GM21381 (cell line): ENCODE data around the gene RNF141.

Experiments used
- ATAC-seq: cut with Tn5 transposase; IDR thresholded peaks from one replicate; pipeline ENCODE4 v1.9.1; 2021; ENCODE audit warnings: mild to moderate bottlenecking, moderate library complexity; ENCODE audit not compliant: unreplicated experiment

RNF141 gene

DNA sequence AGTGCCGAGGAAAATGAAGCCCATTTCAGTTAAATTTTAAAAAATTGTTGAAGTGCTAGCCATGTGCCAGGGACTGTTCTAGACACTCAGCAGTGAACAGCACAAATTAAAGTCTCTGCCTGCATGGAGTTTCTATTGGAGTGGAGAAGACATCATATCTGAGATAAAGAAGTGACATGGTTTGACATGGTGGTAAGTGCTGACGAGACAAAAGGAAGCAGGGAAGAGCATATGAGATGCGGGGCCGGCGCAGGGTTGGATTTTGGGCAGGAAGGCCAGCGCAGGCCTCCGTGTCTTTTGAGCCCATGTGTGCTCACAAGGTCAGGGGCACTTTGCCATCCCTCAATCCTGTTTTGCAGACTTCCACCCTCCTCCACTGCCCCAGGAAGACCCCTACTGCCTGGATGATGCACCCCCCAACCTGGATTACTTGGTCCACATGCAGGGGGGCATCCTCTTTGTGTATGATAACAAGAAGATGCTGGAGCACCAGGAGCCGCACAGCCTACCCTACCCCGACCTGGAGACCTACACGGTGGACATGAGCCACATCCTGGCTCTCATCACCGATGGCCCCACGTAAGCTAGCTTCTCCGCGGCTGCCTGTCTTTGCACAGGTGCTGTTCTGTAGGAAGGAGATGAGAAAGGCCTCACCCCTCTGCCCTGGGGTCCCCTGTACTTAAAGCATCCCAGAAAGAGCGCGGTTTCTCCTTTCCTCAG is 56.4 kb downstream of the RNF141 start:
- no peak for ATAC-seq

DNA sequence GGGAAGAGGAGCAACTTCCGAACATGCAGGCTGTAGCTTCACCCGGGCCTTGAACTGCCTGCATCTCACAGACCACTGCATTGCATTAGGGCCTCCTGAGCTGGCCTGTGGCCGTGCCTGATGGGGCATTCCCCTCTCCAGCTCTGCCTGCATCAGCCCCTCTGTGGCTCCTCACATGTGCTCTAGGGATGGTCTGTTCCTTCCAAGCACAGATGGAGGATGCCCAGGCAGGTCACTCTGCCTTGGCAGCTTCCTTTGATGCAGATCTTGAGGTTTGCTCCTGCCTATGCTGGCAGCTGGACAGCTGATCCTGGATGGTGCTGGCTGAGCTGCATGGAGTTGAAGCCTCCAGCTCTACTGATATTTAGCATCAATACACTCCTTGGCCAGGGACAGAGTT is 57.4 kb downstream of the RNF141 start:
- ATAC-seq = no peak

DNA sequence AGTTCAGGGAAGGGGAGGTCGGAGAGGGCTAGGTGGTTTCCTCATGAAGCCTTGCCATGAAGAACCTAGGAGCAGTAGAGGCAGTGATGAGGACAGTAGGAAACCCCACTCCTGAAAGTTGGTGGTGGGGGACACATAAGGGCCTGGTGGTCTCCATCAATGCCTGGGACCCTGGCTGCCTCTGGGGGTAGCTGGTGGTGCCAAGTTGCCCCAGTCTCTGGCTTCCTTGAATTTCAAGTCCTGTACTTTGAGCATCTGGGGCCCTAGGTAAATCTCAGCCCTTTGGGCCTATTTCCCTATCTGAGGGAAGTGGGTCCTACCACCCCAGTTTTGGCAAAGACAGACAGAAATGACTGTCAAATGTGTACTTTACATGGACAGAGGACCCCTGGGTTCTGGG is 57.8 kb downstream of the RNF141 start:
- no peak for ATAC-seq

DNA sequence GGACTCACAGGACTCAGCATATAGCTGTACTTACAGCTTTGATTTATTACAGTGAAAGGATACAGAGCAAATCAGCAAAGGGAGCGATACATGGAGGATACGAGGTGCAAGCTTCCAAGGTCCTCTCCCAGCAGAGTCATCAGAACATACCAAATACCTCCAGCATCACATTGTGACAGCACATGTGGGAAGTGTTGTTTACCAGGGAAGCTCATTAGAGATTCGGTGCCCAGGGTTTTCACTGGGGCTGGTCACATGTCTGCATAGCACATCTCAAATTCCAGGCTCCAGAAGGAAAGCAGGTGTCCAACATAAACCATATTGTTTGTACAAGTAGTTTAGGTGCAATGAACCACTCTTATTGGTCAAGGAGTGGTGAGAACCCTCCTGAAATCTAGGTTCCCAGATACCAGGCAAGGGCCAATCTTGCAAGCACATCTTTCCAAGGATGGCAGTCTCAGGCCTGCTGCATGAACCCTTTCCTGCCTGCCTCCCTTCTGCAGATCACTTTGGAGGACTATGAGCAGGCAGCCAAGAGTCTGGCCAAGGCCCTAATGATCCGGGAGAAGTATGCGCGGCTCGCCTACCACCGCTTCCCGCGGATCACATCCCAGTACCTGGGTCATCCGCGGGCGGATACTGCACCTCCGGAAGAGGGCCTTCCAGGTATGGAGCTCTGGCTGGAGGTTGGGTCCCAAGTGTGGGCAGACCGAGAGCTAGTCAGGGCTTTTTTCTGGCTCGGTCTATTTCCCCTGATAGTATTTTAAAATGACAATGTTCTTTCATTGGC is 59.2 kb downstream of the RNF141 start:
- ATAC-seq = no peak

DNA sequence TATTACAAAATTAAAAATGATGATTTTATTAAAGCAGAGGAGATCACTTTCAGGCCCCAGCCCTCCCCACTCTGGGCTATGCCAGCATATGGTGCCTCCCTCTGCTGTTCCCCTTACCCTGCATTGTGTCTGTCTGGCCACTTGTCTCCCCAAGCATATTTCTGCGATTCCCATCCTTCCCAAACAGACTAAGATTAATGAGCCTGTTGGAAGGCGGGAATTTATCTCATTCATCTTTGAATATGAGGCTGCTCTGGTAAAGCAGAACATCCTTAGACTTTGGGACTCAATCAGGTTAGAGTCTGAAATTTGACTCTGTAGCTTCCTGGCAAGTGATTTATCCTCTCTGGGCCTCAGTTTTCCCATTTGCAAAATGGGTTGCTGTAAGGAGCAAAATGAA is 60.2 kb downstream of the RNF141 start:
- ATAC-seq = no peak

DNA sequence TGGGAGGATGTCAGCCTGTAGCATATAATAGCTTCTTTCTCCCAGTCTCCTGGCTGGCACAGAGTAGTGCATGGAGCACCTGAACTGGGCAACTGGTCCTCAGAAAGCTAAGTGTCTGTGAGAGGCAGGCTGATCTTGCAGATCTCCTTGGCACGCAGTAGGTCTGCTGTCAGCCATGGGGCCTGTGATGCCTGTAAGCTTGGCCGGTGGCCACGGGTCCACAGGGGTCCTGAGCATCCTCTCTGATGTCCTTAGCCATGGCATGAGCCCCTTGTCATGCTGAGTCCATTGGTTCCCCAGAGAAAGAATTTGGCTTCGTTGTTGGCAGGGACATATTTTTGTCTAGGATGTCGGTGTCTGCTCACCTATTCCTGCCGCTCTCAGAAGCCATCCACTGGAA is 61.0 kb downstream of the RNF141 start:
- no peak for ATAC-seq

DNA sequence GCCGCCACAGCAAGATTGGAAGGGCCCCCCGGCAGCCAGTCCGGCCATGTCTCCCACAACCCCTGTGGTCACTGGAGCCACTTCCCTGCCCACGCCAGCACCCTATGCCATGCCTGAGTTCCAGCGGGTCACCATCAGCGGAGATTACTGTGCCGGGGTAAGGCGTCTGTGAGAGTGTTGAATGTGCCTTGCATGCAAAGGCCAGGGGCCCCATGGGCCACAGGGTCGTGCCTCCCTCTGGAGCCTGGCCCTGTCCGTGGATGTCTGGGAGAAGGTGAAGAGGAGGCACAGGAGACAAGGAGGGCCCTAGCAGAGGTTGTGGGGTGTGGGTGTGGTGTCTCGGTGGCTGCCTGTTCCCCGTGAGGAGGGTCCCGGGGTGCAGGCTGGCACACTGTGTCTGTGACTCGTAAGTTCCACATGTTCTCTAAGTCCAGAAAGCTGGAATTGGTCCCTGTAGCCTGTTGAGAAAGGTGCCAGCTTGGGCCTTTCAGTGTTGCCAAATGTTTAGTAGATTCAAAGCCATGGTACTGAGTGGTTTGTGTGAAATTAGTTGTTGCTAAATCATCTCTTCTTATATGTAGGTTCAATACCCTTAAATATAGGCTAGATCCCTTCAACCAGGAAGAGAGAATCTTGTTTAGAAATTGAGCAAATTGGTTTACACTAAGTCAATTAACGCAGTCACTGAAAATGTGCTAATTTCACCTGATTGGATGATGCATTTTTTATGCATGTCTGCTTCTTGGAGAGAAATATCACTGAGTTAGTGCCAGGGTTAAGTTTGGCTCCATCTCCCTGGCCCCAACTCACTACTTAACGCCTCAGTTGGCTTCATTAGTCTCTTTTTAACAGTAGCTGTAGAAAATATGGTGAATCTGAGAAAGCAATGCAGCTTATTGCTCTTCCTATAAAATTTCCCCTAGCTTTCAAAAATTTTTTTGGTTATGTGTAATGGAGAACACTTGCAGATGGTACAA is 62.1 kb downstream of the RNF141 start:
- no peak for ATAC-seq

DNA sequence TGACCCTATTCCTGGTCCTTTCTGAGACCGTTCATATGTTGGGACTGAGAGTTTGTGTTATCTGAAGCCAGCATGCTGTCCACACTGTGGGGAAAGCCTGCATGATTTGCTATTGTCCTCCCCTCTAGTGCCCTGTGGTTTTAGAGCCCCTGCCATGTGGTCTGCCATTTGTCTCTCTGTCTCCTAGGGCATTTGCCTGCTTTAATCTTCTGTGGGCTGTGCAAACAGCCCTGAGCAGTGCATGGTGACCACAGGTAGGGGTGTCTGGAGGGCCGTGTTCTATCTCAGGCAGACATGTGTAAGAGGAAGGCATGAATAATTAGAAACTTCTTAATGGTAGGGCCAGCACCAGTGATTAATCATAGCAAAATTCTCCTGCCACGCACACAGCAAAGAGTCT is 62.9 kb downstream of the RNF141 start:
- ATAC-seq = no peak

DNA sequence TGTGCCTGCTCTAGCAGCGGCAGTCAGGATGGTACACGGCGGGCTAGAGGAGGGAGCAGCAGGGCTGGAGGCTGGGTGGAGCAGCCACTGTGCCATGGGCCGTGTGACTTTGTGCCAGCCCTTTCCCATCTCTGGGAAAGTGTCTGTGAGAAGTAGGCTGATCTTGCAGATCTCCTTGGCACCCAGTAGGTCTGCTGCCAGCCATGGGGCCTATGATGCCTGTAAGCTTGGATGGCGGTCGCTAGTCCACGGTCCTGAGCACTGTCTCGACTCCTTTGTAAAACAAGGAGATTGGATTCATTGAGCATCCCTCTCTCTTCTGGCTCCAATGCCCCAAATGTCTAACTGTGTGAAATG is 63.3 kb downstream of the RNF141 start:
- ATAC-seq = no peak

DNA sequence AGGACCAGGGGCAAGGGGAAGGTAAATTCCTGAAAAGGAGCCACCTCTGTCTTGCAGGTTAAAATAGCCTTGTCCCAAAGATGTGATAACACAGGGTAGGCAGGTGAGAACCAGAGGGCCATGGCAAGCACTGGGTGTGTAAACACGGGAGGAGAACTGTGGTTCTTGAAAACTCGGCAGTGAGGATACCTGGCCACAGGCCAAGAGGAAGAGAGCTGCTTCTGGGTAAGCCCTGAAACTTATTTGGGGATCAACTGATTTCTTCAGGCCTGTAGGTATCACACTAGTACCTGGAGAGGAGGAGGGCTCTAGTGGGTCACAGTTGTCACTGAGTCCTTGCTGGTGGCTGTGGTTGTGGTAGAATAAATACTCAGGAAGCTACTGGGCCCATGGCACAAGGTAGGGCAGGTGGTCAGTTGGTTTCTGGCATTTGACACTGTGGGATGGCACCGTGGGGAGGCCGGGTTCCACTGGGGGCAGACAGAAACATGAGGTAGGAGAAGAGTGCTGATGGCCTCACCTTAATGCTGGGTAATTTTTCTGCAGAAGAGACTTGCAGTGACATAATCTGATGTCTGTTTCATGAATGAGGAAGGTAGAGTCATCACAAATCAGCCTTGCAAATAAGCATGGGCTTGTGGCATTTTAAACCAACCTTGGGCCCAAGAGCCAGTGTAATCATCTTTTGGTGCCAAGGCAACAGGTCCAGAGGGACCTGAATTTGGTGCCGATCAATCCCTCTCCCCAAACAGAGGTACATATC is 63.9 kb downstream of the RNF141 start:
- no peak for ATAC-seq

DNA sequence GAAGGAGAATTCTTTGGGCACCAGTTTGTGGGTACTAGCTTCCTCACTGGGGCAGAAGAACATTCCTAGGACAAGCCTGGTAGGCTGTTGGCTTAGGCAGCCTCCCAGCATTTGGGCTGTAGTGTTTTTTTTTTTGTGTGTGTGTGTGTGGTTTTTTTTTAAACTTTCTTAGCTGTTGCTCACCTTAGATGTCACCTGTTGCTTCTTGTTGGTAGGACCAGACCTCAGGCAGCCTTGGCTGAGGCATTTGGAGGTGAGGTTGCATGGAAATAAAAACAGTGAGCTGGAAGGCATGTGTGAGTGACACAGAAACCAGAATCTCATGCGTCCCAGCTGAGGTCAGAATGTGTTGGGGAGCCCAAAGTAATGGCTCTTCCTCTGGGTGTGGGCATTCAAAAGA is 64.6 kb downstream of the RNF141 start:
- ATAC-seq = no peak

DNA sequence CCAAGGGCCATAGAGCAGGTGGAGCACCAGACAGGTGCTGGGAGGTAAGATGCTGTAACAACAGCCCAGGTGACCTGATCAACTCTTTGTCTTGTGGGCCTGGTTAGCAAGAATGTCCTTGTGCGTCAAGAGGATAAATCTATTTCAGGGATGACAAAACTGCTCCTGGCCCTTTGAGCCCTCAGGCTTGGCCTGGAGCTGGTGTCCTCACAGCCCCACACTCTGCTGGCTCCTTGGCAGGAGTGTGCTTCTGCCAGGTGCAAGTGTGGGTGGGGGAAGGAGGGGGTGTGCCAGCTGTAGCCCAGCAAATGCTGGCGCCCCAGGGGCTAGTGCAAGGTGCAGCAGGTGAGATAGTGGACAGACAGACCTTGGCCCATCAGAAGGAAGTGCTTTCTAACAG is 66.4 kb downstream of the RNF141 start:
- no peak for ATAC-seq

DNA sequence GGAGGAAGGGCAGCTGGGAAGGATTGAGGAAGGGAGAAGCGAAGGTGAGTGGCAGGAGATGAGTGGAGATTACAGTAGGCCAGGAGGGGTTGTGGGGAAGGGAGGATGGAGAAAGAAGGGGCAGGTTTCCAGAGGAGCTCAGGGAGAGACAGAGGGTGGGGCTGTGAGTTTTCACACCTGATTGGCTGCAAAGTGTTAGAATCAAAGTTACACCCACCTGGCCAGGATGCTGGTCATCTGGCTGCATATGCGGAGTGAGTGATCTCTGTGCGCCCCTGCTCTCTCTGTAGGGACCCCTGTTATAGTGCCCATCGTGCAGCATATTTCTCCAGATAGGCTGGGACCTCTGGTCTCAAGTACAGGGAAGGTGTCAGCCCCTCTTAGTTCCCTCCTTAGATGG is 67.6 kb downstream of the RNF141 start:
- no peak for ATAC-seq

DNA sequence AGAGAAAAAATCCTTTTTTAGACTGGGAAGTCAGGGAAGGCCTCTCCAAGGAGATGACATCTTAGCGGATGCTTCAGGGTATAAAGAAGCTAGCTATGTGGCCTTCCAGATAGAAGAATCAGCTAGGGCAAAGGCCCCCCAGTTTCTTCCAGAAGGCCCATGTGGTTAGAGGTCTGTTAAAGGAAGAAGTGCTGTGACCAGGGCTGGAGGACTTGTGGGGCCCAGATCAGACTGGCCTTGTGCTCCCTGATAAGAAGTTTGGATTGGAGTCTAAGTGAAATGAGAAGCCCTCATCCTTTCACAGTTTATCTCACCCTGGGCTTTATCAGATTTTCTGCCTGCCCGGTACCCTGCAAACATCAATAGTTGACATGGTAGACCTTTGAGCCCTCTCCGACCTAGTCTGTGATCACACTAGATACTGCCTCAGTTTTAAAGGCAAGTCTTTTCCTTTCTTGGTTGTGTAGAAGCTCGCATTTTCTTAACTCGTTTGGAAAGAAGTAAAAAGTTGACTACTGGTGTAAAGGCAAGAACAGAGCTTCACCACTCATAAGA is 78.2 kb downstream of the RNF141 start:
- no peak for ATAC-seq
